Measurements from ENCODE around the gene PLAC9.

DNA sequence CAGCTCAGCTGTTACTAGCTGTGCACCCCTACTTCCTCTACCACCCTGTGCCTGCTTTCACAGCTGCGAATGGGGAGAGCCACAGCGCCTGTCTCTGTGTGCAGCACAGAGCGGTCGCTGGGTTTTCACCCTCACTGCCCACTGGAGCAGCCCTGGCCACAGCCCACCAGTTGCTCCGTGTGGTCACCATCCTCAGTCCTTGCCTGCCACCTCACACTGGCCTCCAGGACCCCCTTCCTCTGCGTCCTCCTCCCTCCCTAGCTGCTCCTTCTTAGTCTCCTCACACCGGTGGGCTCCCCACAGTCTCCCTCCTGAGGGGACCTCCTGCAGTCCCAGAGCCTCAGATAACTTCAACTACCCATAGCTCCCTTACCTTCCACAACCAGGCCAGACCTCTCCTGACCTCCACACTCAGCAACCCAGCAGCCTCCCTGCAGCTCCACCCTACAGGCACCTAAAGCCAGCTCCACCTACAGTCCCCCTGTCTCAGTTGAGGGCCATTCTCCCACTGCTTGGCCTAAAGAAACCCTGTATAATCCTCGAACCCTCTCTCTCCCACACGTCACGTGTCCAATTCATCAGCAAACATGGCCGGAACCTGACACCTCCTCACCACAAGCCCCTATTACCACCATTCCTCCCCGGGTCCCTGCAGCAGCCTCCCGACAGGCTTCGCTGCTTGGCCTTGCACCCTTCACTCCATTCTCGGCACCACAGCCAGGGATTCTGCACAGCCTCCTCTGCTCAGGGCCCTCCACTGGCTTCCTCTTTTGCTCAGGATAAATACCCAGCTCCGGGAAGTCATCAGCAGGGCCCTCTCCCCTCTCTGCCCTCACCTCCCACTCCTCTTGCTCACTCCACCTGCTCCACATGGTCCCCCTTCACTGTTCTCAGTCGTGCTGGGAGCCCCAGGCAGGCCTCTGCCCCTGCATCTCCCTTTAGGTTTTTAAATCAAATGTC, 28.1 kb downstream of the PLAC9 start:
- TF ChIP-seq POLR2AphosphoS5 (IDR thresholded peaks at IDR 0.05; ENCODE audit: low read depth) (no peak), GABPA (IDR thresholded peaks at IDR 0.05; ENCODE audit: low read depth) (no peak)
- TF ChIP-seq, protein P1, sequence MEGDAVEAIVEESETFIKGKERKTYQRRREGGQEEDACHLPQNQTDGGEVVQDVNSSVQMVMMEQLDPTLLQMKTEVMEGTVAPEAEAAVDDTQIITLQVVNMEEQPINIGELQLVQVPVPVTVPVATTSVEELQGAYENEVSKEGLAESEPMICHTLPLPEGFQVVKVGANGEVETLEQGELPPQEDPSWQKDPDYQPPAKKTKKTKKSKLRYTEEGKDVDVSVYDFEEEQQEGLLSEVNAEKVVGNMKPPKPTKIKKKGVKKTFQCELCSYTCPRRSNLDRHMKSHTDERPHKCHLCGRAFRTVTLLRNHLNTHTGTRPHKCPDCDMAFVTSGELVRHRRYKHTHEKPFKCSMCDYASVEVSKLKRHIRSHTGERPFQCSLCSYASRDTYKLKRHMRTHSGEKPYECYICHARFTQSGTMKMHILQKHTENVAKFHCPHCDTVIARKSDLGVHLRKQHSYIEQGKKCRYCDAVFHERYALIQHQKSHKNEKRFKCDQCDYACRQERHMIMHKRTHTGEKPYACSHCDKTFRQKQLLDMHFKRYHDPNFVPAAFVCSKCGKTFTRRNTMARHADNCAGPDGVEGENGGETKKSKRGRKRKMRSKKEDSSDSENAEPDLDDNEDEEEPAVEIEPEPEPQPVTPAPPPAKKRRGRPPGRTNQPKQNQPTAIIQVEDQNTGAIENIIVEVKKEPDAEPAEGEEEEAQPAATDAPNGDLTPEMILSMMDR (IDR thresholded peaks at IDR 0.05; ENCODE audit: insufficient read depth, low read length), result no peak
- TF ChIP-seq, protein P2, sequence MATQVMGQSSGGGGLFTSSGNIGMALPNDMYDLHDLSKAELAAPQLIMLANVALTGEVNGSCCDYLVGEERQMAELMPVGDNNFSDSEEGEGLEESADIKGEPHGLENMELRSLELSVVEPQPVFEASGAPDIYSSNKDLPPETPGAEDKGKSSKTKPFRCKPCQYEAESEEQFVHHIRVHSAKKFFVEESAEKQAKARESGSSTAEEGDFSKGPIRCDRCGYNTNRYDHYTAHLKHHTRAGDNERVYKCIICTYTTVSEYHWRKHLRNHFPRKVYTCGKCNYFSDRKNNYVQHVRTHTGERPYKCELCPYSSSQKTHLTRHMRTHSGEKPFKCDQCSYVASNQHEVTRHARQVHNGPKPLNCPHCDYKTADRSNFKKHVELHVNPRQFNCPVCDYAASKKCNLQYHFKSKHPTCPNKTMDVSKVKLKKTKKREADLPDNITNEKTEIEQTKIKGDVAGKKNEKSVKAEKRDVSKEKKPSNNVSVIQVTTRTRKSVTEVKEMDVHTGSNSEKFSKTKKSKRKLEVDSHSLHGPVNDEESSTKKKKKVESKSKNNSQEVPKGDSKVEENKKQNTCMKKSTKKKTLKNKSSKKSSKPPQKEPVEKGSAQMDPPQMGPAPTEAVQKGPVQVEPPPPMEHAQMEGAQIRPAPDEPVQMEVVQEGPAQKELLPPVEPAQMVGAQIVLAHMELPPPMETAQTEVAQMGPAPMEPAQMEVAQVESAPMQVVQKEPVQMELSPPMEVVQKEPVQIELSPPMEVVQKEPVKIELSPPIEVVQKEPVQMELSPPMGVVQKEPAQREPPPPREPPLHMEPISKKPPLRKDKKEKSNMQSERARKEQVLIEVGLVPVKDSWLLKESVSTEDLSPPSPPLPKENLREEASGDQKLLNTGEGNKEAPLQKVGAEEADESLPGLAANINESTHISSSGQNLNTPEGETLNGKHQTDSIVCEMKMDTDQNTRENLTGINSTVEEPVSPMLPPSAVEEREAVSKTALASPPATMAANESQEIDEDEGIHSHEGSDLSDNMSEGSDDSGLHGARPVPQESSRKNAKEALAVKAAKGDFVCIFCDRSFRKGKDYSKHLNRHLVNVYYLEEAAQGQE (IDR thresholded peaks at IDR 0.05; ENCODE audit: insufficient replicate concordance, low read depth), result no peak
